GM18861 (cell line): ENCODE data around the gene PWWP2A.
"Not testable (repeated sequence)": the region's sequence is repeated elsewhere in the genome, so short reads cannot be mapped to it uniquely, and the experiment has no call there.

Experiments used
- ATAC-seq: cut with Tn5 transposase; IDR thresholded peaks from one replicate; pipeline ENCODE4 v1.9.1; 2021; ENCODE audit not compliant: unreplicated experiment

Gene PWWP2A

GRCh38 chr5:160081495-160081894 is 37.8 kb downstream of the PWWP2A start:
- no peak for ATAC-seq

- no peak for ATAC-seq
These were observed 39.5 kb downstream of the PWWP2A start for GRCh38 chr5:160079753-160080152.

- ATAC-seq = no peak
These were observed 42.3 kb downstream of the PWWP2A start for GRCh38 chr5:160076997-160077396.

- no peak for ATAC-seq
These were observed 44.2 kb downstream of the PWWP2A start for GRCh38 chr5:160075073-160075472.

- no peak for ATAC-seq
These were observed 47.3 kb downstream of the PWWP2A start for GRCh38 chr5:160071916-160072315.

- ATAC-seq = no peak
These were observed 47.7 kb downstream of the PWWP2A start for GRCh38 chr5:160071516-160071915.

GRCh38 chr5:160069120-160069519 is 50.1 kb downstream of the PWWP2A start:
- not testable (repeated sequence) for ATAC-seq

GRCh38 chr5:160064995-160065614 is 54.1 kb downstream of the PWWP2A start:
- no peak for ATAC-seq

DNA sequence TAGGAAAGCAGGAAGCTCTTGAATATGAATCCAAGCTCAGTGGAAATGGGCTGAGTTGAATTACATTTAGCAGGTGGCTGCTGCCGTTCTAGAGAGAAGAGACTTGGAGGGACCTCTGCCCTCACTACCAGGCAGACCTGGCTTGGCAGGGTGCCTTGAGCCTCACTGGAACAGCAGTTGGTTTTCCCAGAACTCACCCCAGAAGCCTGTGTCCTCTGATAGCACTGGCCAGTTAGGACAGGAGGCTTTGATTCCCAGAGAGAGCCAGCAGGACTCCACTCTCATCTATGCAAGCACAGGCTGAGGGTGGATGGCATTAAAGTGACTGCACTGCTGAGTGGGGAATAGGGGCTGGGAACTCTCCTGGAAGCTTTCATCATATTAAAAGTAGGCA is 54.8 kb downstream of the PWWP2A start:
- ATAC-seq = no peak

DNA sequence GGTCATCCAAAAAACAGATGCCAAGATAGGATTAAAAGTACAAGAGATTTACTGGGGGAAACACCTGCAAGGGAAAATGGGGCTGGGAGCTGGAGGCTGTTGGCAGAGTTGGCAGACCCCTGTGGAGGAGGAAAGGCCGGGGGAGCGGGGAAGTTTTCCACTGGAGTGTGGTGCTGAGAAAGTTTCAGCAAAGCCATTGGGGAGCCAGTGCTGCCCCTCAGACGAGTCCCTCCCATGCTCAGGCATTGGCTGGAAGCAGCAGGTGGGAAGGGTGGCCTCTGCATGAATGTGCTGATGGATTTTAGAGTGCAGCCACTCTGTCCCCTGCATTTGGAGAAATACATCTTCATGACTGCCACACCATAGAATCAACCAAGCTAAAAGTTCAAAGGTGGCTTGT is 57.5 kb downstream of the PWWP2A start:
- ATAC-seq = no peak

- ATAC-seq = no peak
These were observed 59.2 kb downstream of the PWWP2A start for GRCh38 chr5:160060001-160060400.

- ATAC-seq = no peak
These were observed 62.0 kb downstream of the PWWP2A start for GRCh38 chr5:160057256-160057655.

- ATAC-seq = no peak
These were observed 64.4 kb downstream of the PWWP2A start for GRCh38 chr5:160054831-160055230.

- ATAC-seq = no peak
These were observed 65.2 kb downstream of the PWWP2A start for GRCh38 chr5:160054047-160054446.

GRCh38 chr5:160049099-160049498 is 70.2 kb downstream of the PWWP2A start:
- ATAC-seq = no peak

GRCh38 chr5:160048131-160048530 is 71.1 kb downstream of the PWWP2A start:
- ATAC-seq = no peak

DNA sequence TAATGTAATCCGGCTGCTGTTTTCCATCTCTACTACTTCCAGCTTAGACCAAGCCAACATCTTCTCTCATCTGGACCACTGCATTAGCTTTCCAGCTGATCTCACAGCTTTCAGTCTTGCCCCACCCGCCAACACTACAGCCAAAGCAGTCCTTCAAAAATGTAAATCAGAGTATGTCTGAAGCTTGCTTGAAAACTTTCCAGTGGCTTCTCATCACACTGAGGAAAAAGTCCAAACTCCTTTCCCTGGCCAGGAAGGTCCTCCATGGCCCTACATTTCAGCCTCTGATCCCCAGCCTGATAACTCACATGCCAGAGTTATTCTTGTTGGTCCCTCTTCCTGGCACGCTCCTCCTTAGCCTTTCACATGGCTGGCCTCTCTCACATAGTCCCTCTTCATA is 71.8 kb downstream of the PWWP2A start:
- ATAC-seq = no peak

- ATAC-seq = no peak
These were observed 74.3 kb downstream of the PWWP2A start for GRCh38 chr5:160044967-160045366.

GRCh38 chr5:160044391-160044804 is 74.9 kb downstream of the PWWP2A start:
- no peak for ATAC-seq

DNA sequence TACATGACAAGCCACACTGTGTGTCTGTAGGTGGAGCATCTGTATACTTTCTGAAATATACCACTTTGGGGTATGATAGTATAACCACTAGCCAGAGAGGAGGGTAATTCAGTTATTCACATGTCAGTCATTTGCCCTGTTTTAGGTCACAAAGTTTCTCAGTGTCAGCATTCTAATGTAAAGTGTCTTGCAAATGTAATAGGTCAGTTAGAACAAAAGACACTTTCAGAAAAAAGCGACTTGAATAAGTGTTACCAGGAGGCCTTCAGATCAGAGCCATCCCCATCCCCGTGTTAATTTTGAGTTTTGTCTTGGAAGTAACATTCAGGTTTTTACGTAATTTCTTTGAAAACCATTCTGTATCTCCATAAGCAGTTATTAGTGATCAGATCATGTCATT is 76.6 kb downstream of the PWWP2A start:
- no peak for ATAC-seq
